ENCODE measurements around the gene OR1A2. TPM values are rescaled to one million over a fixed set of nuclear protein-coding genes. Genes with fewer than 3 reads are reported as not detected.
"Not testable (repeated sequence)": the region's sequence is repeated elsewhere in the genome, so short reads cannot be mapped to it uniquely, and the experiment has no call there.

Gene OR1A2
- total RNA-seq, 4 donors from 2014 or later: not detected

GRCh38 chr17:3208484-3208883 is 11.2 kb downstream of the OR1A2 start:
- H3K4me3 ChIP-seq: no peak overlapping the region
- no peak overlapping the region for H3K27ac ChIP-seq
- DNase-seq: no peak
- no peak for TF ChIP-seq CTCF (IDR thresholded peaks at IDR 0.05)
- TF ChIP-seq POLR2AphosphoS5 (IDR thresholded peaks at IDR 0.05): no peak
- no peak for TF ChIP-seq EP300 (IDR thresholded peaks at IDR 0.05; ENCODE audit: low read depth)
- TF ChIP-seq POLR2A (IDR thresholded peaks at IDR 0.05): no peak
- H3K27me3 ChIP-seq: no peaks in the 10 kb centered on the region
- no peaks in the 10 kb centered on the region for H3K4me1 ChIP-seq
- WGBS, 2 donors (ENCODE audit: low coverage in 1 of 2): 87% methylated on average over 6 of the region's 6 CpGs; no CpG with 5 or more reads in 1 of the 2 donors
- in situ Hi-C loops (cut with MboI; ENCODE audit: low pct_ligation_motif_present in 1 of 4, low pct_unique_long_range_greater_than_20kb in 1 of 4, low sequenced_read_pairs in 3 of 4): loop anchor here in 1 of 4 donors (25.0 kb wide), 1 partner anchor 104 kb away; no protein-coding TSS in a partner anchor
- H3K36me3 ChIP-seq: no peaks in the 10 kb centered on the region
- no peaks in the 10 kb centered on the region for H3K9me3 ChIP-seq
- intact Hi-C loops (cut with DNase I; ENCODE audit: low total_unique reads): no loop called here

- 70 to 78% methylated on average over 3 of the region's 3 CpGs for WGBS, 2 donors (ENCODE audit: low coverage in 1 of 2)
Measured at GRCh38 chr17:3213001-3213400, 15.7 kb downstream of the OR1A2 start.

GRCh38 chr17:3213587-3213986 is 16.3 kb downstream of the OR1A2 start:
- no peak for DNase-seq
- in situ Hi-C loops (cut with MboI; ENCODE audit: low pct_ligation_motif_present in 1 of 4, low pct_unique_long_range_greater_than_20kb in 1 of 4, low sequenced_read_pairs in 3 of 4) (loop anchor here in 1 of 4 donors (25.0 kb wide), 1 partner anchor 99 kb away; no protein-coding TSS in a partner anchor), intact Hi-C loops (cut with DNase I; ENCODE audit: low total_unique reads) (no loop called here)
- Histone ChIP-seq H3K27me3 (no peaks in the 10 kb centered on the region), H3K9me3 (no peaks in the 10 kb centered on the region), H3K4me1 (no peaks in the 10 kb centered on the region), H3K36me3 (no peaks in the 10 kb centered on the region), H3K4me3 (no peak overlapping the region), H3K27ac (no peak overlapping the region)
- TF ChIP-seq CTCF (IDR thresholded peaks at IDR 0.05): no peak
- no peak for TF ChIP-seq POLR2A (IDR thresholded peaks at IDR 0.05)
- no peak for TF ChIP-seq POLR2AphosphoS5 (IDR thresholded peaks at IDR 0.05)
- no peak for TF ChIP-seq EP300 (IDR thresholded peaks at IDR 0.05; ENCODE audit: low read depth)
- 66 to 70% methylated on average over 6 of the region's 6 CpGs for WGBS, 2 donors (ENCODE audit: low coverage in 1 of 2)

More at GRCh38 chr17:3213001-3213400, 15.7 kb downstream of the OR1A2 start:
- no peak overlapping the region for H3K27ac ChIP-seq
- in situ Hi-C loops (cut with MboI; ENCODE audit: low pct_ligation_motif_present in 1 of 4, low pct_unique_long_range_greater_than_20kb in 1 of 4, low sequenced_read_pairs in 3 of 4): loop anchor here in 1 of 4 donors (25.0 kb wide), 1 partner anchor 99 kb away; no protein-coding TSS in a partner anchor
- H3K36me3 ChIP-seq: no peaks in the 10 kb centered on the region
- intact Hi-C loops (cut with DNase I; ENCODE audit: low total_unique reads): no loop called here
- no peaks in the 10 kb centered on the region for H3K4me1 ChIP-seq
- no peak overlapping the region for H3K4me3 ChIP-seq
- no peaks in the 10 kb centered on the region for H3K9me3 ChIP-seq
- DNase-seq: no peak
- H3K27me3 ChIP-seq: no peaks in the 10 kb centered on the region
- TF ChIP-seq EP300 (IDR thresholded peaks at IDR 0.05; ENCODE audit: low read depth): no peak
- TF ChIP-seq CTCF (IDR thresholded peaks at IDR 0.05): no peak
- no peak for TF ChIP-seq POLR2A (IDR thresholded peaks at IDR 0.05)
- TF ChIP-seq POLR2AphosphoS5 (IDR thresholded peaks at IDR 0.05): no peak

DNA sequence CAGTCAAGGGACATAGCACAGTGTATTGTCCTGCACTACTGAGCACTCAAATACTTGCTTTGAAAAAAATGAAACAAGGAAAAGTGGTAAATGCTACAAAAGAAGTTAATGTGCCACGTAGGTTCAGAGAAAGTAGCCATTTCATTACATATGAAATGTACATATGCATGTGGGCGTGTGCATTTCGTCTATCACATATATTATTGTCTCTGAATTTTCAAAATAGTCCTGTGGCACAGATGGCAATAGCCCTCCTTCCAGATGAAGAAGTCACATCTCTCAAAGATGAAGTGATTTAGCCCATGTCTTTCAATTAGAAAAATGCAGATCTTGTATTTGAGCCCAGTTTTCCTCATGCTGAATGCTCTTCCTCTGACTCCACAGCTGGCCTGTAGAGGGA is 22.7 kb downstream of the OR1A2 start:
- H3K27me3 ChIP-seq; H3K4me3 ChIP-seq; intact Hi-C loops (cut with DNase I; ENCODE audit: low total_unique reads); H3K27ac ChIP-seq; H3K4me1 ChIP-seq; DNase-seq; H3K36me3 ChIP-seq; H3K9me3 ChIP-seq: not testable (repeated sequence)
- 62 to 69% methylated on average over 3 of the region's 3 CpGs for WGBS, 2 donors (ENCODE audit: low coverage in 1 of 2)
- in situ Hi-C loops (cut with MboI; ENCODE audit: low pct_ligation_motif_present in 1 of 4, low pct_unique_long_range_greater_than_20kb in 1 of 4, low sequenced_read_pairs in 3 of 4): loop anchor here in 1 of 4 donors (25.0 kb wide), 1 partner anchor 92 kb away; no protein-coding TSS in a partner anchor

DNA sequence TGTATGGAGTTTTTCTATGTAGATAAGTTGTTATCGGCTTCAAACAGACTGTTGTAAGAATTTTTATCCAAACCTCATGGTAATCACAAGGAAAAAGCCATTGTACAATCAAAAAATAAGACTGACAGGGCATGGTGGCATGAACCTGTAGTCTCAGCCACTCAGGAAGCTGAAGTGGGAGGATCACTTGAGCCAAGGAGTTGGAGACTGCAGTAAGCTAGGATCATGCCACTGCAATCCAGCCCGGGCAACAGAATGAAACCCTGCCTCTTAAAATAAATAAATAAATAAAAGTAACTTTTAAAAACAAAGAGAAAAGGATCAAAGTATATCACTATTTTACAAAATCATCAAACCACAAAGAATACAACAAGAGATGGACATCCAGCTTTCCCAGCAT is 24.5 kb downstream of the OR1A2 start:
- intact Hi-C loops (cut with DNase I; ENCODE audit: low total_unique reads): no loop called here
- no peaks in the 10 kb centered on the region for H3K27me3 ChIP-seq
- in situ Hi-C loops (cut with MboI; ENCODE audit: low pct_ligation_motif_present in 1 of 4, low pct_unique_long_range_greater_than_20kb in 1 of 4, low sequenced_read_pairs in 3 of 4): loop anchor here in 1 of 4 donors (25.0 kb wide), 1 partner anchor 90 kb away; no protein-coding TSS in a partner anchor
- no peaks in the 10 kb centered on the region for H3K36me3 ChIP-seq
- H3K4me1 ChIP-seq: no peaks in the 10 kb centered on the region
- no peak for TF ChIP-seq POLR2A (IDR thresholded peaks at IDR 0.05)
- no peak for TF ChIP-seq POLR2AphosphoS5 (IDR thresholded peaks at IDR 0.05)
- no peak for TF ChIP-seq EP300 (IDR thresholded peaks at IDR 0.05; ENCODE audit: low read depth)
- no peak for TF ChIP-seq CTCF (IDR thresholded peaks at IDR 0.05)
- 81 to 100% methylated on average over 1 to 2 of the region's 2 CpGs for WGBS, 2 donors (ENCODE audit: low coverage in 1 of 2)
- H3K9me3 ChIP-seq: no peaks in the 10 kb centered on the region
- H3K27ac ChIP-seq: no peak overlapping the region
- no peak overlapping the region for H3K4me3 ChIP-seq
- DNase-seq: no peak
